Measurements from ENCODE around the gene HECTD4.

DNA sequence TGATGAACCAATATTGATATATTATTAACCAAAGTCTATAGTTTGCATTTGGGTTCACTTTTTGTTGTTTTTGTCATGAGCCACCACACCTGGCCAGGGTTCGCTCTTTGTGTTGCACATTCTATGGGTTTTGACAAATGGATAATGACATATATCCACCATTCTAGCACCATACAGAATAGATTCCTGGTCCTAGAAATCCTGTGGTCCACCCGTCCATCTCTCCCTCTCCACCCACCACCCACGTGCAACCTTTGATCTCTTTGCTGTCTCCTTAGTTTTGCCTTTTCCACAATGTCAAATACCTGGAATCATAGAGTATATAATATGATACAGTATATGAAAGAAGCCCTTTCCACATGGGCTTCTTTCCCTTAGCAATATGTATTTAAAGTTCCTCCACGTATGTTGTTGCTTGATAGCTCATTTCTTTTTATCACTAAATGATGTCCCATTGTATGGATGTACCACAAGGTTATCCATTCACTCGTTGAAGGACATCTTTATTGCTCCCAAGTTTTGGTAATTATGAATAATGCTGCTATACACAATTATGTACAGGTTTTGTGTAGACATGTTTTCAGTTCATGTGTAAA lies 19.8 kb upstream of the HECTD4 start:
- TF ChIP-seq, protein P1, sequence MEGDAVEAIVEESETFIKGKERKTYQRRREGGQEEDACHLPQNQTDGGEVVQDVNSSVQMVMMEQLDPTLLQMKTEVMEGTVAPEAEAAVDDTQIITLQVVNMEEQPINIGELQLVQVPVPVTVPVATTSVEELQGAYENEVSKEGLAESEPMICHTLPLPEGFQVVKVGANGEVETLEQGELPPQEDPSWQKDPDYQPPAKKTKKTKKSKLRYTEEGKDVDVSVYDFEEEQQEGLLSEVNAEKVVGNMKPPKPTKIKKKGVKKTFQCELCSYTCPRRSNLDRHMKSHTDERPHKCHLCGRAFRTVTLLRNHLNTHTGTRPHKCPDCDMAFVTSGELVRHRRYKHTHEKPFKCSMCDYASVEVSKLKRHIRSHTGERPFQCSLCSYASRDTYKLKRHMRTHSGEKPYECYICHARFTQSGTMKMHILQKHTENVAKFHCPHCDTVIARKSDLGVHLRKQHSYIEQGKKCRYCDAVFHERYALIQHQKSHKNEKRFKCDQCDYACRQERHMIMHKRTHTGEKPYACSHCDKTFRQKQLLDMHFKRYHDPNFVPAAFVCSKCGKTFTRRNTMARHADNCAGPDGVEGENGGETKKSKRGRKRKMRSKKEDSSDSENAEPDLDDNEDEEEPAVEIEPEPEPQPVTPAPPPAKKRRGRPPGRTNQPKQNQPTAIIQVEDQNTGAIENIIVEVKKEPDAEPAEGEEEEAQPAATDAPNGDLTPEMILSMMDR (IDR thresholded peaks at IDR 0.05), result no peak
- TF ChIP-seq POLR2A (IDR thresholded peaks at IDR 0.05), result no peak
